CD14-positive monocyte (primary cell): ENCODE results near the gene USHBP1. TPM values are rescaled to one million over a fixed set of nuclear protein-coding genes. Genes with fewer than 3 reads are reported as not detected.

Experiments used
- DNase-seq, 3 donors: peaks; one replicate each; pipeline ENCODE4 v3.0.0-alpha.2; 2011 to 2022
- H2AFZ ChIP-seq: 2 replicates; pipeline ENCODE4 v1.6.0; 2012; ENCODE audit warnings: mild to moderate bottlenecking, low read depth, low read length, inconsistent platforms; ENCODE audit not compliant: insufficient read depth, poor library complexity, severe bottlenecking
- H3K27ac ChIP-seq, 2 donors: 1 replicate in 1 of 2; 2 replicates in 1 of 2; pipeline ENCODE4 v1.5.1; 2012 to 2013; ENCODE audit warnings: low read length in 2 of 2, control low read depth in 1 of 2, inconsistent platforms in 1 of 2, low read depth in 1 of 2, mild to moderate bottlenecking in 1 of 2
- H3K27me3 ChIP-seq, 2 donors: one replicate each; pipeline versions ENCODE4 v1.6.0 to v1.6.1; 2011 to 2013; ENCODE audit warnings: low read length in 2 of 2; ENCODE audit not compliant: control insufficient read depth in 2 of 2, insufficient read depth in 2 of 2
- H3K36me3 ChIP-seq, 2 donors: replicated peaks in 1 of 2; 1 replicate in 1 of 2; 2 replicates in 1 of 2; pipeline versions ENCODE4 v1.5.1 to v1.6.1; 2012 to 2013; ENCODE audit warnings: low read length in 2 of 2, control low read depth in 1 of 2, inconsistent platforms in 1 of 2, mild to moderate bottlenecking in 1 of 2; ENCODE audit not compliant: insufficient read depth in 2 of 2, control insufficient read depth in 1 of 2
- H3K4me1 ChIP-seq, 2 donors: 1 replicate in 1 of 2; 2 replicates in 1 of 2; pipeline versions ENCODE4 v1.5.1 to v1.6.1; 2012 to 2013; ENCODE audit warnings: low read length in 2 of 2, control low read depth in 1 of 2, inconsistent platforms in 1 of 2, mild to moderate bottlenecking in 1 of 2, moderate library complexity in 1 of 2; ENCODE audit not compliant: insufficient read depth in 2 of 2, control insufficient read depth in 1 of 2
- H3K4me2 ChIP-seq: replicated peaks from 2 replicates; pipeline ENCODE3; 2012; ENCODE audit warnings: low read length, moderate library complexity, mild to moderate bottlenecking; ENCODE audit not compliant: poor library complexity, severe bottlenecking; ENCODE audit errors: extremely low read depth
- H3K4me3 ChIP-seq, 3 experiments: fragments of 200-600 bp in 1 of 3; sonication (generic) in 1 of 3; replicated peaks in 1 of 3; 1 replicate in 2 of 3; 2 replicates in 1 of 3; pipeline ENCODE4 v1.5.1; 2011 to 2013; ENCODE audit warnings: low read length in 3 of 3, mild to moderate bottlenecking in 3 of 3, control low read depth in 2 of 3, low read depth in 2 of 3, inconsistent platforms in 1 of 3, moderate library complexity in 1 of 3
- H3K79me2 ChIP-seq: 2 replicates; pipeline ENCODE4 v1.6.0; 2012; ENCODE audit warnings: mild to moderate bottlenecking, control low read depth, inconsistent platforms, low read length, moderate library complexity; ENCODE audit not compliant: insufficient read depth
- H3K9ac ChIP-seq: 2 replicates; pipeline ENCODE4 v1.6.0; 2017; ENCODE audit warnings: low read length, mild to moderate bottlenecking; ENCODE audit not compliant: insufficient read depth, poor library complexity, severe bottlenecking
- H3K9me3 ChIP-seq, 2 donors: replicated peaks in 1 of 2; 1 replicate in 1 of 2; 2 replicates in 1 of 2; pipeline versions ENCODE4 v1.5.1 to v1.6.1; 2012 to 2013; ENCODE audit warnings: low read length in 2 of 2, control low read depth in 1 of 2; ENCODE audit not compliant: control insufficient read depth in 1 of 2, insufficient read depth in 1 of 2
- H4K20me1 ChIP-seq: 2 replicates; pipeline ENCODE4 v1.6.0; 2012; ENCODE audit warnings: mild to moderate bottlenecking, low read length, control low read depth, moderate library complexity; ENCODE audit not compliant: insufficient read depth
- H3K27ac Mint-ChIP-seq, 7 donors: one replicate each; pipeline ENCODE4 v1.8.0; 2020; ENCODE audit warnings: mild to moderate bottlenecking in 7 of 7, mixed read lengths in 7 of 7, moderate library complexity in 6 of 7, inconsistent platforms in 2 of 7
- H3K27me3 Mint-ChIP-seq, 3 donors: one replicate each; pipeline ENCODE4 v1.8.0; 2021 to 2022; ENCODE audit warnings: low read depth in 3 of 3, mild to moderate bottlenecking in 3 of 3, mixed read lengths in 3 of 3, moderate library complexity in 3 of 3, inconsistent platforms in 1 of 3
- H3K36me3 Mint-ChIP-seq, 2 donors: one replicate each; pipeline ENCODE4 v1.8.0; 2020; ENCODE audit warnings: mixed read lengths in 2 of 2, inconsistent platforms in 1 of 2, mild to moderate bottlenecking in 1 of 2
- H3K4me1 Mint-ChIP-seq: one replicate; pipeline ENCODE4 v1.8.0; 2020; ENCODE audit warnings: mild to moderate bottlenecking, mixed read lengths
- H3K4me3 Mint-ChIP-seq, 2 donors: one replicate each; pipeline ENCODE4 v1.8.0; 2020; ENCODE audit warnings: mild to moderate bottlenecking in 2 of 2, mixed read lengths in 2 of 2, moderate library complexity in 1 of 2
- H3K9me3 Mint-ChIP-seq, 7 donors: one replicate each; pipeline ENCODE4 v1.8.0; 2020 to 2022; ENCODE audit warnings: mixed read lengths in 7 of 7, mild to moderate bottlenecking in 6 of 7, moderate library complexity in 6 of 7, inconsistent platforms in 2 of 7
- CTCF ChIP-seq: fragments of 200-600 bp; IDR thresholded peaks from one replicate; pipeline ENCODE4 v1.8.0; 2022; ENCODE audit warnings: antibody characterized with exemption, mild to moderate bottlenecking
- WGBS: methylation state at CpG from one replicate; pipeline ENCODE4 v1.1.5; 2013; ENCODE audit warnings: missing lambda C conversion rate; ENCODE audit not compliant: insufficient coverage; 5-methylcytosine and 5-hydroxymethylcytosine counted together
- intact Hi-C, 2 donors: fragments of 100-400 bp; cut with micrococcal nuclease; formaldehyde crosslinking; loops; one replicate each; pipeline versions ENCODE4 v1.15.0 to v1.15.1; 2023
- polyA plus RNA-seq, 3 donors: library from polyadenylated mRNA; depleted of rRNA in 1 of 3; unstranded in 2 of 3; stranded (reverse) in 1 of 3; fragments of 300-500 nt in 2 of 3; fragments of >200 nt in 1 of 3; fragmentation: Illumina TruSeq in 2 of 3; gene quantifications; 1 replicate in 2 of 3; 2 replicates in 1 of 3; pipeline ENCODE4 v1.2.3, GENCODE V29; 2012 to 2021

The USHBP1 gene
- polyA plus RNA-seq, 3 donors: not detected

GRCh38 chr19:17242431-17243208 is 21.9 kb downstream of the USHBP1 start:
- peaks cover 31% of the 10 kb centered on the region for H4K20me1 ChIP-seq
- H3K79me2 ChIP-seq: peaks cover 6% of the 10 kb centered on the region
- intact Hi-C loops: no loop called here
- DNase-seq: no peak
- peak overlapping the region in 1 of 2 donors; percentile 62 for H3K4me3 Mint-ChIP-seq
- H3K27ac ChIP-seq: no peak overlapping the region
- peaks cover 7 to 19% (median 15%) of the 10 kb centered on the region in 3 donors for H3K27me3 Mint-ChIP-seq
- TF ChIP-seq CTCF: no peak
- H3K4me1 Mint-ChIP-seq: peaks cover 26% of the 10 kb centered on the region
- no peak overlapping the region for H2AFZ ChIP-seq
- peak overlapping the region in 1 of 7 donors; percentile 25 for H3K27ac Mint-ChIP-seq
- no peaks in the 10 kb centered on the region for H3K9me3 ChIP-seq
- H3K36me3 Mint-ChIP-seq: peaks cover 7 to 10% of the 10 kb centered on the region in 2 donors
- peaks cover 0 to 6% (median 3%) of the 10 kb centered on the region in 7 donors for H3K9me3 Mint-ChIP-seq
- H3K4me2 ChIP-seq: no peak overlapping the region
- no CpG with 5 or more reads among the region's 8 CpGs for WGBS
- no peak overlapping the region for H3K4me3 ChIP-seq
- peaks cover 20 to 32% of the 10 kb centered on the region in 2 donors for H3K4me1 ChIP-seq
- H3K27me3 ChIP-seq: peaks cover 0 to 7% of the 10 kb centered on the region in 2 donors
- H3K9ac ChIP-seq: no peak overlapping the region
- H3K36me3 ChIP-seq: peaks cover 0 to 6% of the 10 kb centered on the region in 2 donors

GRCh38 chr19:17240826-17241399 is 23.6 kb downstream of the USHBP1 start:
- no peak for TF ChIP-seq CTCF
- H3K36me3 ChIP-seq: peaks cover 0 to 6% of the 10 kb centered on the region in 2 donors
- no peak overlapping the region for H3K9ac ChIP-seq
- Mint-ChIP-seq H3K36me3 (peaks cover 8 to 14% of the 10 kb centered on the region in 2 donors), H3K4me3 (peak overlapping the region in 1 of 2 donors; percentile 28), H3K9me3 (peaks cover 0 to 6% (median 3%) of the 10 kb centered on the region in 7 donors), H3K27me3 (peaks cover 7 to 14% (median 13%) of the 10 kb centered on the region in 3 donors), H3K4me1 (peaks cover 19% of the 10 kb centered on the region), H3K27ac (no peak overlapping the region)
- H3K27ac ChIP-seq: no peak overlapping the region
- H4K20me1 ChIP-seq: peaks cover 31% of the 10 kb centered on the region
- 97% methylated on average over 3 of the region's 6 CpGs for WGBS
- peaks cover 0 to 7% of the 10 kb centered on the region in 2 donors for H3K27me3 ChIP-seq
- no peak overlapping the region for H3K4me3 ChIP-seq
- peaks cover 14 to 26% of the 10 kb centered on the region in 2 donors for H3K4me1 ChIP-seq
- intact Hi-C loops: no loop called here
- H3K79me2 ChIP-seq: peaks cover 6% of the 10 kb centered on the region
- DNase-seq: no peak
- H3K4me2 ChIP-seq: no peak overlapping the region
- no peaks in the 10 kb centered on the region for H3K9me3 ChIP-seq
- H2AFZ ChIP-seq: no peak overlapping the region
